GM18502 (cell line): ENCODE data around the gene CFAP43.
"Not testable (repeated sequence)": the region's sequence is repeated elsewhere in the genome, so short reads cannot be mapped to it uniquely, and the experiment has no call there.

Source experiments
- ATAC-seq: cut with Tn5 transposase; IDR thresholded peaks from one replicate; pipeline ENCODE4 v1.9.1; 2021; ENCODE audit warnings: mild to moderate bottlenecking; ENCODE audit not compliant: unreplicated experiment, poor library complexity

CFAP43 gene

GRCh38 chr10:104256335-104256961 lies 24.3 kb upstream of the CFAP43 start:
- no peak for ATAC-seq

- ATAC-seq = peak; percentile 51
Observed at GRCh38 chr10:104255311-104255981, 23.3 kb upstream of the CFAP43 start.

- ATAC-seq = peak; percentile 82
Observed at GRCh38 chr10:104254493-104255310, 22.5 kb upstream of the CFAP43 start, which contains the start of gene GSTO1. Gene GSTO1, plus strand, starts transcription at chr10:104254892. Its CDS starts 37 bp downstream, at chr10:104254929.

GRCh38 chr10:104253606-104254410 lies 21.6 kb upstream of the CFAP43 start:
- ATAC-seq = no peak

GRCh38 chr10:104253106-104253505 lies 20.9 kb upstream of the CFAP43 start:
- no peak for ATAC-seq

GRCh38 chr10:104252368-104252767 lies 20.2 kb upstream of the CFAP43 start:
- ATAC-seq = no peak

GRCh38 chr10:104251443-104251842 lies 19.3 kb upstream of the CFAP43 start:
- ATAC-seq = no peak

GRCh38 chr10:104250371-104250770 lies 18.2 kb upstream of the CFAP43 start:
- no peak for ATAC-seq

GRCh38 chr10:104248931-104249330 lies 16.8 kb upstream of the CFAP43 start:
- ATAC-seq = not testable (repeated sequence)

GRCh38 chr10:104247513-104248146 lies 15.5 kb upstream of the CFAP43 start:
- ATAC-seq = no peak

- no peak for ATAC-seq
Observed at GRCh38 chr10:104246976-104247375, 14.8 kb upstream of the CFAP43 start.

GRCh38 chr10:104245066-104245632 lies 13.0 kb upstream of the CFAP43 start:
- ATAC-seq = no peak

- no peak for ATAC-seq
Observed at GRCh38 chr10:104243512-104243911, 11.3 kb upstream of the CFAP43 start.

- not testable (repeated sequence) for ATAC-seq
Observed at GRCh38 chr10:104243009-104243408, 10.8 kb upstream of the CFAP43 start.

GRCh38 chr10:104242545-104242944 lies 10.4 kb upstream of the CFAP43 start:
- no peak for ATAC-seq

- no peak for ATAC-seq
Observed at GRCh38 chr10:104240078-104240477, 7.9 kb upstream of the CFAP43 start.

GRCh38 chr10:104235801-104236200 lies 3.6 kb upstream of the CFAP43 start:
- ATAC-seq = no peak

- ATAC-seq = no peak
Observed at GRCh38 chr10:104234934-104235333, 2.8 kb upstream of the CFAP43 start.

GRCh38 chr10:104233817-104234216 lies 1.7 kb upstream of the CFAP43 start:
- ATAC-seq = no peak
